BLaER1 (cell line): ENCODE results near the gene CAMTA2.

Experiments used
- H3K27ac ChIP-seq: shearing (Covaris generic); formaldehyde crosslinking; 2 replicates; pipeline ENCODE4 v1.8.1; 2022
- H3K27me3 ChIP-seq: shearing (Covaris generic); formaldehyde crosslinking; 2 replicates; pipeline ENCODE4 v1.8.1; 2022
- H3K36me3 ChIP-seq: shearing (Covaris generic); formaldehyde crosslinking; 2 replicates; pipeline ENCODE4 v1.8.1; 2022
- H3K4me1 ChIP-seq: shearing (Covaris generic); formaldehyde crosslinking; 2 replicates; pipeline ENCODE4 v1.8.1; 2022
- H3K4me2 ChIP-seq: shearing (Covaris generic); formaldehyde crosslinking; 2 replicates; pipeline ENCODE4 v1.8.1; 2022
- H3K4me3 ChIP-seq: shearing (Covaris generic); formaldehyde crosslinking; 2 replicates; pipeline ENCODE4 v1.8.1; 2022
- H3K9ac ChIP-seq: shearing (Covaris generic); formaldehyde crosslinking; 2 replicates; pipeline ENCODE4 v1.8.1; 2022
- H3K9me3 ChIP-seq: shearing (Covaris generic); formaldehyde crosslinking; 2 replicates; pipeline ENCODE4 v1.8.1; 2022
- H4K20me1 ChIP-seq: shearing (Covaris generic); formaldehyde crosslinking; 2 replicates; pipeline ENCODE4 v1.8.1; 2022
- Cebpa-rat ChIP-seq: shearing (Covaris generic); IDR thresholded peaks from 2 replicates; pipeline ENCODE4 v1.8.1; 2022

Gene CAMTA2

GRCh38 chr17:4969551-4970173 lies 17.8 kb downstream of the CAMTA2 start:
- H3K27ac ChIP-seq = peak overlapping the region; percentile 81
- peak overlapping the region; percentile 83 for H3K9ac ChIP-seq

GRCh38 chr17:4969047-4969550 lies 18.4 kb downstream of the CAMTA2 start:
- no peak for TF ChIP-seq Cebpa-rat
- Histone ChIP-seq H3K4me3 (peak overlapping the region; percentile 75), H3K9me3 (no peaks in the 10 kb centered on the region), H3K9ac (peak overlapping the region; percentile 83), H3K27me3 (no peaks in the 10 kb centered on the region), H3K4me1 (peaks cover 36% of the 10 kb centered on the region), H3K27ac (peak overlapping the region; percentile 81), H3K4me2 (peak overlapping the region; percentile 99), H4K20me1 (no peaks in the 10 kb centered on the region), H3K36me3 (peaks cover 64% of the 10 kb centered on the region)

More at GRCh38 chr17:4969551-4970173, 17.8 kb downstream of the CAMTA2 start:
- Histone ChIP-seq H3K4me1 (peaks cover 42% of the 10 kb centered on the region), H3K4me3 (no peak overlapping the region), H4K20me1 (no peaks in the 10 kb centered on the region), H3K4me2 (peak overlapping the region; percentile 99; the same call in 1 of the 2 replicates), H3K36me3 (peaks cover 69% of the 10 kb centered on the region), H3K27me3 (no peaks in the 10 kb centered on the region), H3K9me3 (no peaks in the 10 kb centered on the region)
- TF ChIP-seq Cebpa-rat = no peak

- peak overlapping the region; percentile 99 for H3K4me2 ChIP-seq
- TF ChIP-seq Cebpa-rat = no peak
- H3K36me3 ChIP-seq = peaks cover 58% of the 10 kb centered on the region
- H3K27ac ChIP-seq = peak overlapping the region; percentile 81
- peaks cover 32% of the 10 kb centered on the region for H3K4me1 ChIP-seq
- H4K20me1 ChIP-seq = no peaks in the 10 kb centered on the region
- H3K9me3 ChIP-seq = no peaks in the 10 kb centered on the region
- H3K27me3 ChIP-seq = no peaks in the 10 kb centered on the region
- peak overlapping the region; percentile 75 for H3K4me3 ChIP-seq
- peak overlapping the region; percentile 83 for H3K9ac ChIP-seq
Measured at GRCh38 chr17:4968486-4969046, 18.9 kb downstream of the CAMTA2 start.

- no peak for TF ChIP-seq Cebpa-rat
Measured at GRCh38 chr17:4967539-4968485, 19.7 kb downstream of the CAMTA2 start, which contains the start of gene SPAG7. SPAG7 (minus strand) TSS chr17:4967817; CDS start chr17:4967804, 13 bp downstream.

GRCh38 chr17:4966844-4967538 lies 20.5 kb downstream of the CAMTA2 start:
- H3K4me2 ChIP-seq = peak overlapping the region; percentile 94
- peak overlapping the region; percentile 75 for H3K4me3 ChIP-seq
- H3K27ac ChIP-seq = peak overlapping the region; percentile 84
- H3K27me3 ChIP-seq = no peaks in the 10 kb centered on the region
- peak overlapping the region; percentile 83 for H3K9ac ChIP-seq
- no peak for TF ChIP-seq Cebpa-rat
- H3K9me3 ChIP-seq = no peaks in the 10 kb centered on the region
- peaks cover 48% of the 10 kb centered on the region for H3K36me3 ChIP-seq
- no peaks in the 10 kb centered on the region for H4K20me1 ChIP-seq
- peaks cover 32% of the 10 kb centered on the region for H3K4me1 ChIP-seq

More at GRCh38 chr17:4967539-4968485, 19.7 kb downstream of the CAMTA2 start, which contains the start of gene SPAG7:
- Histone ChIP-seq H3K9me3 (no peaks in the 10 kb centered on the region), H3K4me3 (peak within 1 kb of the TSS; percentile 75), H4K20me1 (no peaks in the 10 kb centered on the region), H3K4me1 (peaks cover 32% of the 10 kb centered on the region), H3K9ac (peak within 1 kb of the TSS; percentile 83), H3K4me2 (peak within 1 kb of the TSS; percentile 99), H3K36me3 (peaks cover 54% of the 10 kb centered on the region), H3K27ac (peak within 1 kb of the TSS; percentile 84), H3K27me3 (no peaks in the 10 kb centered on the region)

GRCh38 chr17:4965311-4965986 lies 22.0 kb downstream of the CAMTA2 start:
- Histone ChIP-seq H3K9ac (no peak overlapping the region), H3K36me3 (peaks cover 37% of the 10 kb centered on the region), H3K27me3 (no peaks in the 10 kb centered on the region), H3K9me3 (no peaks in the 10 kb centered on the region), H4K20me1 (no peaks in the 10 kb centered on the region), H3K4me2 (peak overlapping the region; percentile 94), H3K27ac (no peak overlapping the region), H3K4me1 (peaks cover 39% of the 10 kb centered on the region), H3K4me3 (no peak overlapping the region)
- TF ChIP-seq Cebpa-rat = no peak

- Histone ChIP-seq H3K9me3 (no peaks in the 10 kb centered on the region), H3K4me3 (no peak overlapping the region), H3K4me2 (peak overlapping the region; percentile 53), H3K27me3 (no peaks in the 10 kb centered on the region), H4K20me1 (no peaks in the 10 kb centered on the region), H3K27ac (peak overlapping the region; percentile 42), H3K9ac (no peak overlapping the region), H3K36me3 (peaks cover 46% of the 10 kb centered on the region), H3K4me1 (peaks cover 49% of the 10 kb centered on the region)
- no peak for TF ChIP-seq Cebpa-rat
Measured at GRCh38 chr17:4960279-4960922, 27.1 kb downstream of the CAMTA2 start.

- Histone ChIP-seq H3K9ac (no peak overlapping the region), H3K36me3 (peaks cover 47% of the 10 kb centered on the region), H3K27me3 (no peaks in the 10 kb centered on the region), H3K9me3 (no peaks in the 10 kb centered on the region), H3K27ac (0 out of 2 replicates have a peak overlapping the region, but pooled peaks have one; percentile 9), H3K4me3 (no peak overlapping the region), H3K4me2 (no peak overlapping the region), H3K4me1 (peaks cover 47% of the 10 kb centered on the region), H4K20me1 (no peaks in the 10 kb centered on the region)
- TF ChIP-seq Cebpa-rat = no peak
Measured at GRCh38 chr17:4959261-4959965, 28.1 kb downstream of the CAMTA2 start.
